HG02973 (cell line): ENCODE data around the gene DUSP3.

Source experiments
- ATAC-seq: cut with Tn5 transposase; IDR thresholded peaks from one replicate; pipeline ENCODE4 v1.9.1; 2021; ENCODE audit warnings: moderate library complexity; ENCODE audit not compliant: unreplicated experiment

The DUSP3 gene

DNA sequence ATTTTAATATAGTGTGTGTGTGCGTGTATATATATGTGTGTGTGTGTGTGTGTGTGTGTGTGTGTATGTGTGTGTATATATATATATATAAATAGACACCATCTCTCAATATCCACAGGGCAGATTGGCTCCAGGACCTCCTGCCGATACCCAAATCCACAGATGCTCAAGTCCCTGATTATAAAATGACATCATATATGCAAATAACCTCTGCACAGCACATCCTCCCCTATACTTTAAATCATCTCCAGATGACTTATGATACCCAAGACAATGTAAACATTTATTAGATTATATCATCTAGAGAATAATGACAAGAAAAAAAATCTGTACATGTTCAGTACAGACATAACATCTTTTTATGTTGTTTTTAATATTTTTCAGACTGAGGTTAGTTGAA lies 7.8 kb downstream of the DUSP3 start:
- ATAC-seq = no peak

DNA sequence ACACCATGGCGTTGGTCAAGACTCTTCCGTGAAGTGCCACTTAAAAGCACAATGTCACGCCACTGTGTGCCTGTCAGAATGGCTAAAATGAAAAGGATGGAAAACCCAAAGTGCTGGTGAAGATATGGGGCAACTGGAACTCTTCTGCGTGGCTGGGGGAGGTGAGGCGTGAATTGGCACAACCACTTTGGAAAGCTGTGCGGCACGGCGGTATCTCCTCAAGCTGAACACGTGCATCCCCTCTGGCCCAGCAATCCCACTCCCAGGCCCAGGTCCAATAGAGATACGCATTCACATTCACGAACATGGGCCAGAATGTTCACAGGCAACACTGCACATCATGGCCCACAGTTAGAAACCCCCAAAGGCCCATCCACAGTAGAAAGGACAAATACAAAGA lies 8.9 kb downstream of the DUSP3 start:
- no peak for ATAC-seq

GRCh38 chr17:43769426-43769825 lies 9.4 kb downstream of the DUSP3 start:
- no peak for ATAC-seq

DNA sequence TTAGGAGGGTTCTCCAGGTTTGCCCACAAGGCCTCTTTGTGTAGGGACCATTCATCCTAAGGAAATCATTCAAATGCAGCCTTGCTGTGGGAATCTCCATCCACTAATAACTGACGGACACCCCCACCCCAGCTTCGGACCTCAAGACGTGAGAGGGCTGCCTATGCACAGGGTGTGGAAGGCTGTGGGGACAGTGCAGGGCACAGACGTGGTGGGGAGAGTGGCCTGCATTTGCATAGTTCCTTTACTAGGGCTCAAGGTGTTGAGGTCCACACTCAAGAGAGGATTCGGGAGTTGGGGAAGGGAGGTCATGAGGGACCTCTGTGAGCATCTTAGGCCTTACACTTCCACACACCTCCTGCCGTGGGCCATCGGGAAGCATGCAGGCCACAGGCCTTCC lies 9.8 kb downstream of the DUSP3 start:
- ATAC-seq = no peak

- ATAC-seq = no peak
These were observed 10.4 kb downstream of the DUSP3 start for GRCh38 chr17:43768382-43768781.

DNA sequence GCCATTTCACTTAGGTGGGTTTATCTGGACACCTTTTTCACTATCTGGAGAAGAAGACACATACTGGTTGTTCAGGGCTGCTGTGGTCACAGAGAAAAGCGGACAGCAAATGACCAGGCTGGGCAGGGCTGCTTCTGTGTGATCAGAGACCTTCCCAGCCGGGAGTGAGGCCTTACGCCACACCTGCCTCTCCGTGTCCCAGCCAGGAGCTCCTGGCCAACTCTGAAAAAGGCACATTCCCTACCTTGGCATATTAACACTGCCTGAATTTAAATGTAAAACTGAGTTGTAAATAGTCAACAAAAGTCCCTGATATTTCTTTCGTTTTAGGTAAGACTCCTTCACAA lies 11.1 kb downstream of the DUSP3 start:
- ATAC-seq = no peak

- no peak for ATAC-seq
These were observed 11.6 kb downstream of the DUSP3 start for GRCh38 chr17:43767053-43767712.

GRCh38 chr17:43766413-43767052 lies 12.2 kb downstream of the DUSP3 start:
- no peak for ATAC-seq

- no peak for ATAC-seq
These were observed 18.4 kb downstream of the DUSP3 start for GRCh38 chr17:43760254-43760852.

- ATAC-seq = no peak
These were observed 18.9 kb downstream of the DUSP3 start for GRCh38 chr17:43759836-43760235.

DNA sequence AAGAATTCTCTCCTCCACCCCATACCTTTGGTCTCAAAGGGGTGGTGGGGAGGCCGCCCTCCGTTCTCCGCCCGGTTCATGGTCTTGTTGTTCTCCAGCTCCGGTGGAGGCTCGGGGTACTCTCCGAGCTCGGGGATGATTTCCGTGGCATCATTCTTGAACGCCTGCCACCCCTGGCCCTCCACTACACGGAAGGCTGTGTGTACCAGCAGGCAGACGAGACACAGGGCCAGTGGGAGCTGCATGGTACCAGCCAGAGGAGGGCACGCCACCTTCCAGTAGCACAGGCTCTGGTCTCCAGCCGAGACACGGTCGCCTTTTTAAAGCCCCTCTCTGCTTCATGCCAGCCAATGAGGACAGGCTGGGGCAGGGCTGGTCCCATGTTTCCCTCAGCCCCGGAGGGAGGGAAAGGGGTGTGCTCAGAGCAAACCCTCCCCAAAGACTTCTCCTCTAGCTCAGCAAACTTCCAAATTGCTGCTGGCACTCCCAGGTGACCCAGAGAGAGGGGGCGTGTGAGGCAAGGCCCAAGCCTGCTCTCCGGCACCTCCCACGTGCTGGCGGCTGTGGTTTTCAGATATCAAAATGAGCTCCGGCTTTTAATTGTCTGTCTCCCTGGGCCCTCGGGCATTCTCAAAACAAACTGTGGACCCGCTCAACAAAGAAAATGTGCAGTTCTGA lies 20.1 kb downstream of the DUSP3 start, which contains the start of gene SOST:
Gene SOST, minus strand, starts transcription at position 295 of the 678 bp plus-strand sequence. Its CDS starts 50 bp downstream, at position 245.
- no peak for ATAC-seq

DNA sequence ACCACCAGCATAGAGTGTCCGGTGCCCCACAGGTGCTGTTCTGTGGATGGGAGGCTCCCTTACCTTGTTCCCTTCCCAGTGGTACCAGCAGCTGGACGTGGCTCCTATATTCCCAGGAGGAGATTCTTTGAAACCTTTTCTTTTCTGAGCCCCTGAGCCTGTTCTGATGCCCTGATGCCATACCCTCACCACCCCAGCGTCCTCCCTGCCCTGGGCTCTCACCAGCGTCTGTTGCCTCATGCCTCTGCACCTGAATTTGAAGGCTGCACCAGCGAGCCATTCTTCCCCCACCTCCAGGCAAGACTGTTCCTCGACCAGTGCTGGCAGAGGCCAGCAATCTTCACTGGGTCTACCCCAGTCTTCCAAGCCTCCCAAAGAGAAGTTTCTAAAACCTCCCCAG lies 20.7 kb downstream of the DUSP3 start:
- no peak for ATAC-seq

- no peak for ATAC-seq
These were observed 21.6 kb downstream of the DUSP3 start for GRCh38 chr17:43757171-43757660.

- no peak for ATAC-seq
These were observed 22.6 kb downstream of the DUSP3 start for GRCh38 chr17:43756201-43756600.

DNA sequence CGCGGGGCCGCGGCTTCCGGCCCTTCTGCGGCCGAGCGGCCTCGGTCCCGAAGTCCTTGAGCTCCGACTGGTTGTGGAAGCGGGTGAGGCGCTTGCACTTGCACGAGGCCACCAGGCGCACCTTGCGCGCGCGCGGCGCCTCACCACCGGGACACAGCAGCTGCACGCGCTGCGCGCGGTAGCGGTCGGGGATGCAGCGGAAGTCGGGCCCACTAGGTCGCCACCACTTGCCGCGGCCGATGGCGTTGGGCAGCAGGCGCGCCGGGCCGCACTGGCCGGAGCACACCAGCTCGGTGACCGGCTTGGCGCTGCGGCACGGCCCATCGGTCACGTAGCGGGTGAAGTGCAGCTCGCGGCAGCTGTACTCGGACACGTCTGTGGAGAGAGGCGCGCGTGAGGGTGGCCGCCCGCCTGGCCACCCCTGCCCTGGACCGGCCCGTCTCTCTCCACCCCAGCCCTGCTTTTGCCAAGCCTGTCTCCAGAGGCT lies 23.3 kb downstream of the DUSP3 start:
- no peak for ATAC-seq

DNA sequence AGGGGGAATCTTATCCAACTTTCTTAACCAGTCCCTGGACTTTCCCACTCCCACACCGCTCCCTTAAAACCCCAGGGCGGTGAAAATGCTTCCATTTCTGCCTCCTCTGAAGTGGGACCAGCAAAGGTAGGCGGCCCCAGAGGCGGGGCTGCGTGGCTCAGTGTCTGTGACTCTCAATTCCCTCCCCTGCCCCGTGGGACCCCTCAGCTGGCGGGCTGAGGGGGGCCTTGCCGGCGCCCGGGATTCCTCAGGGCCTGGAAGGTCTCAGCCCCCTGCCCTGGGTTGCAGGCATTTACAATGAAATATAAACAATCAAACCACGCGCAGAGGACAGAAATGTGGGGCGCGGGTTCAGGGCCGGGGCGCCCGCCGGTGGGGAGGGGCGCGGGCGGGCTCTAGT lies 23.8 kb downstream of the DUSP3 start:
- no peak for ATAC-seq

DNA sequence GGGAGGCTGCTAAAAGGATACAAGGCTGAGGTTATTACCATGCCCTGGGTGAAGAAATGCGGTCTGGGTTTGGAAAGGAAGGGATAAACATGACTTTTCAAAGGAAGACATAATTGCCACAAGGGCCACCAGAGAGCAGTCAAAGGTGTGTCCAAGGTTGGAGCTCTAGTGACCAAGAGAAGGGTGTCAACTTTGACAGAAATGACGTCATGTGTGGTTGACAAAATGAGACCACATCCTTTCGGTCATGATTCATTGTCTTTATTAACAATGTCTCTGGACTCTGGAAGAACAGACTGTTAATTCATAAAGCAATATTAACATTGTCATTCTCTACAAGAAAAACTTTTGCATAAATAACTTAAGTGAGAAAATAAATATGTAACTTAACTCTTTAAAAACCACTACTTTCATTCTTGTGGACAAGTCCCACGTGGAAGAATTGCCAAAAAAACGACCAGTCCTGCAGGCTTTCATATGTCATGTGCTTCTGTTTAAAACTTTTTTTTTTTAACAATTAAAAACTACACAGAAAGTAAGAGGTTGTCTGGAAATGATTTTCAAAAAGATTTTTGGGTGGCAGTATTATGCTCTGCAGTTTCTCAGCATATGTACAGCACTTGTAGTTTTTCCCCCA lies 25.2 kb downstream of the DUSP3 start:
- ATAC-seq = no peak

DNA sequence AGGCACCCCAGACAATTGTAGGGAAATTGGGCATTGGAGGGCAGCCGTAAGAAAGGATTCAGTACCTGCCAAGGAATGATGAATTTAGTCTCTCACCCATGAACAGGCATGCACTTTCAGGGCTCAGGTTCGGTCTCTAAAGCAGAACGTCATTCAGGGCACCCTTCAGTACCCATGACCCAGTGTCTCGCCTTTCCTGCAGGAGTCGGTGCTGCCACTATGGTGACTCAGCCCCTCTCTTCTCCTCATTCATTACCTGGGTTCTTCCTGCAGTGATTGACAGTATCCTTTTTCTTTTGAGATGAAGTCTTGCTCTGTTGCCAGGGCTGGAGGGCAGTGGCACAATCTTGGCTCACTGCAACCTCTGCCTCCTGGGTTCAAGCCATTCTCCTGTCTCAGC lies 28.6 kb downstream of the DUSP3 start:
- ATAC-seq = no peak

GRCh38 chr17:43745541-43745940 lies 33.2 kb downstream of the DUSP3 start:
- ATAC-seq = no peak

DNA sequence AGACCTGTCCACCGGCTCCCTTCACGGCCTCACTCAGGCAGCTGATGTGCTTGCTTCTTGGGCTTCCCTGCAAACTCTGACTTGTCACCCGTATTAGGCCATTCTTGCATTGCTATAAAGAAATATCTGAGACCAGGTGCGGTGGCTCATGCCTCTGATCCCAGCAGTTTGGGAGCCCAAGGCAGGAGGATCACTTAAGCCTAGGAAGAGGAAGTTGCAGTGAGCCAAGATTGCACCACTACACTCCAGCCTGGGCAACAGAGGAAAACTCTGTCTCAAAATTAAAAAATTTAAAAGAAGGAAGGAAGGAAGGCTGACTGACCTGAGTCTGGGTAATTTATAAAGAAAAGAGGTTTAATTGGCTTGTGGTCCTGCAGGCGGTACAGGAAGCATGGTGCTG lies 37.1 kb downstream of the DUSP3 start:
- no peak for ATAC-seq

DNA sequence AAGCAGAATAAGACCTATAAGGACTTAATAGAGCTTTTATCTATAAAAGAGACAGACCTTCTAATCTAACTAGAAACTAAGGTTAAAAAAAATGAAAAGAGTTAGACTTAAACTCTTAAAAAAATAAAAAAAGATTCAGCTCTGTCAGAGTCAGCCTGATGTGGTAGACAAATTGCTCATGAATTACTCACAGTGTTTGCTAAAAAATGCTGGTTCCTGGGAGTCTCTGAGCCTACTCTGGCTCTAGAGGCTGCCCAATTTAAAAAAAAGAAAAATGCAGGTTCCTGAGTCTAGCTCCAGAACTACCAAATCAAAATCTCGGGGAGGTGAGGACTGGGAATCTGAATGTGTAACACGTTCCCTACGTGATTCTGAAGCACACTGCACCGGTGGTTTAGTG lies 38.2 kb downstream of the DUSP3 start:
- ATAC-seq = no peak
